Parathyroid adenoma (tissue), 2 donors: ENCODE data around the gene GIMAP7.
A peak's percentile ranks its signal among the peaks of the same experiment; 100 is the strongest.
"Not testable (repeated sequence)": the region's sequence is repeated elsewhere in the genome, so short reads cannot be mapped to it uniquely, and the experiment has no call there.

ENCODE experiments used
- H2AFZ ChIP-seq: fragments of 300-600 bp; sonication (generic); one replicate; pipeline ENCODE4 v1.7.0; 2017; ENCODE audit warnings: antibody characterized with exemption, mild to moderate bottlenecking
- H3K27ac ChIP-seq: fragments of 300-600 bp; sonication (generic); one replicate; pipeline ENCODE4 v1.7.0; 2017
- H3K27me3 ChIP-seq: fragments of 300-600 bp; sonication (generic); one replicate; pipeline ENCODE4 v1.7.0; 2017; ENCODE audit warnings: low read length; ENCODE audit not compliant: control insufficient read depth, insufficient read depth
- H3K36me3 ChIP-seq: fragments of 300-600 bp; sonication (generic); one replicate; pipeline ENCODE4 v1.7.0; 2017; ENCODE audit warnings: low read length; ENCODE audit not compliant: control insufficient read depth, insufficient read depth
- H3K4me1 ChIP-seq: fragments of 300-600 bp; sonication (generic); one replicate; pipeline ENCODE4 v1.7.0; 2017; ENCODE audit warnings: control low read depth
- H3K4me2 ChIP-seq: fragments of 300-600 bp; sonication (generic); one replicate; pipeline ENCODE4 v1.7.0; 2017; ENCODE audit warnings: low read length
- H3K4me3 ChIP-seq: fragments of 300-600 bp; sonication (generic); one replicate; pipeline ENCODE4 v1.7.0; 2017; ENCODE audit warnings: low read depth, low read length
- H3K79me2 ChIP-seq: fragments of 300-600 bp; sonication (generic); one replicate; pipeline ENCODE4 v1.7.0; 2017; ENCODE audit warnings: control low read depth
- H3K9ac ChIP-seq: fragments of 300-600 bp; sonication (generic); one replicate; pipeline ENCODE4 v1.7.0; 2017; ENCODE audit warnings: mild to moderate bottlenecking
- H3K9me3 ChIP-seq: fragments of 300-600 bp; sonication (generic); one replicate; pipeline ENCODE4 v1.7.0; 2017; ENCODE audit warnings: low read length; ENCODE audit not compliant: control insufficient read depth
- TF ChIP-seq, protein P1 (sequence below): fragments of 300-600 bp; sonication (generic); IDR thresholded peaks from one replicate; pipeline ENCODE4 v1.7.0; 2017; ENCODE audit warnings: antibody characterized with exemption, mild to moderate bottlenecking
- donor health status: primary hyperparathyroidism.

GIMAP7 gene

DNA sequence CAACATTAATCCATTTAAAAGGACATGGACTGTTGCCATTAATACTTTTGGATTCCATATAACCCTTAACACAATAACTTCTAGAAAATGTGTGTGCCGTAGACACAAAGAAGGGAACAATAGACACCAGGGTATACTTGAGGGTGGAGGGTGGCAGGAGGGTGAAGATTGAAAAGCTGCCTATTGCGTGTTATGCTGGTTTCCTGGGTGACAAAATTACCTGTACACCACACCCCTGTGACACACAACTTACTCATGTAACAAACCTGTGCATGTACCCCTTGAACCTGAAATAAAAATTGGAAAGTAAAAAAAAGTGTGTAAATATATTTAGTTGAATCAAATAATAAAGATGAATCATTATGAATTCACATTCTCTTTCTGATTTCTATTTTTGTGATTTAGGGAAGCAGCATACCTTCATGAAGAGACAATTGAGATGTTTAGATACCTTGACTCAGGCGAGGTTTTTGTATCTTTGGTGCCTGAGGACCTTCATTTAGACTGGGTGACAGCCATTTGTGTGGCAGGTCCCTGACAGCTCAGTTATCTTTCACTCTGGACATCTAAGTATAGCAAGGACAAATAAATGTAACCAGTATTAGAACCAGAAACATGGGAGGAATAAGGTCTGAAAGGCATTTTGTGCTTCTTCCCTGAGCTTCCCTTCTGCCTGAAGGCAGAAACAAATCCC, 35.5 kb upstream of the GIMAP7 start:
- Histone ChIP-seq H3K27me3 (no peaks in the 10 kb centered on the region), H3K9me3 (no peaks in the 10 kb centered on the region), H3K79me2 (no peaks in the 10 kb centered on the region), H3K27ac (no peak overlapping the region), H3K9ac (no peak overlapping the region), H3K4me3 (no peak overlapping the region), H3K4me2 (peak overlapping the region; percentile 14), H3K36me3 (no peaks in the 10 kb centered on the region), H2AFZ (no peak overlapping the region), H3K4me1 (peaks cover 4% of the 10 kb centered on the region)
- TF ChIP-seq, protein P1, sequence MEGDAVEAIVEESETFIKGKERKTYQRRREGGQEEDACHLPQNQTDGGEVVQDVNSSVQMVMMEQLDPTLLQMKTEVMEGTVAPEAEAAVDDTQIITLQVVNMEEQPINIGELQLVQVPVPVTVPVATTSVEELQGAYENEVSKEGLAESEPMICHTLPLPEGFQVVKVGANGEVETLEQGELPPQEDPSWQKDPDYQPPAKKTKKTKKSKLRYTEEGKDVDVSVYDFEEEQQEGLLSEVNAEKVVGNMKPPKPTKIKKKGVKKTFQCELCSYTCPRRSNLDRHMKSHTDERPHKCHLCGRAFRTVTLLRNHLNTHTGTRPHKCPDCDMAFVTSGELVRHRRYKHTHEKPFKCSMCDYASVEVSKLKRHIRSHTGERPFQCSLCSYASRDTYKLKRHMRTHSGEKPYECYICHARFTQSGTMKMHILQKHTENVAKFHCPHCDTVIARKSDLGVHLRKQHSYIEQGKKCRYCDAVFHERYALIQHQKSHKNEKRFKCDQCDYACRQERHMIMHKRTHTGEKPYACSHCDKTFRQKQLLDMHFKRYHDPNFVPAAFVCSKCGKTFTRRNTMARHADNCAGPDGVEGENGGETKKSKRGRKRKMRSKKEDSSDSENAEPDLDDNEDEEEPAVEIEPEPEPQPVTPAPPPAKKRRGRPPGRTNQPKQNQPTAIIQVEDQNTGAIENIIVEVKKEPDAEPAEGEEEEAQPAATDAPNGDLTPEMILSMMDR = no peak

DNA sequence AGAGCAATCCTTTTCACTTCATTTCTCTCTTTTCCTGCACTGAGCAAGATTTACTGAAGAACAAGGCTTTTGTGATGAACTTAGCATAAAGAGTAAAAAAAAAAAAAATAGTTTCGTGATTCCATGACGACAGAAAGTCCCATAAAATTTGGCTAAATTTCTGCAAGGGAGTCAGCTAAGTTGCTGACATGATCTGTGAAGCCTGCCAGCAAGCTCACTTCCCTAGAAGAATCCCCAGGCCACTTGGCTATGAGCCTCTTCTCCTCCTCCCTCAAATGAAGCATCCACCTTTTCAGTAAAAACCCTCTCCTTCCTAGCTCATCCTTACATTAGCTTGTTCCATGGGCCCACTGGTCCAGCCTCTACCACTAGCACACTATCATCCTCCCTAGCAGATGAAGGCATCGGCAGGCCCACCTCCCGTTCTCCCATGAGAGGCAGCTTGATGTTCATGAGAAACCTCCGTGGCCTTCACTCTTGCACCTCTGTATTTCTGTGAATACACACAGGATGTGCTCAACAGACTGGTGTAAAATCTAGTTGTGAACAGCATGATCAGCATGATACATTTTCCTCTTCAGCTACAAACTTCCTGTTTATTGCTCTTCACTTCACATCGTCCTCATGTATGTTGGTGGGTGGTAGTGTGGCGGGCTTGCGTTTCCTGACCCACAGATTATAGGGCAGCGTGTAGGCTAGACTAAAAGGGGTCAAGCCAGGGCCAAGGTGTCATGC, 33.3 kb upstream of the GIMAP7 start:
- Histone ChIP-seq H3K4me3 (no peak overlapping the region), H3K4me1 (peaks cover 4% of the 10 kb centered on the region), H3K9ac (no peak overlapping the region), H2AFZ (no peak overlapping the region), H3K27me3 (no peaks in the 10 kb centered on the region), H3K9me3 (no peaks in the 10 kb centered on the region), H3K36me3 (no peaks in the 10 kb centered on the region), H3K27ac (peak overlapping the region; percentile 40), H3K4me2 (no peak overlapping the region), H3K79me2 (no peaks in the 10 kb centered on the region)
- TF ChIP-seq, protein P1 = no peak

DNA sequence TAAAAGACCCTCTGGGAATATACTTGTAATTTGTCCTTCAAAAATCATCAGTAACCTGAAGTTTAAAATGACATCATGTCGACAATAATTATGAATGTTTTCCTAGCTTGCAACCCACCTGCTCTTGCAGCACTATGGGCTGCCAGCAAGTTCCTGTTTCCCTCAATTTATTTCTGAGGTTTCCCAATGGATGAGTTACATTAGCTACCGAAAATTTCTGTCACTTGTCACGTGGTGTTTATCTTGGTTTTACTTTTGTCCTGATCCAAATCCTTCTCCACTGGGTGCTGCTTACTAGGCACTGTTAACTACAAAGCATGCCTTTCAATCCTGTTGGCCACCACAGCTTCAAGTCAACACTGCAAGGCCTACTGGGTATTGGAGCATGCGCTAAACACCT, 32.8 kb upstream of the GIMAP7 start:
- Histone ChIP-seq H3K4me1 (peaks cover 4% of the 10 kb centered on the region), H3K9me3 (no peaks in the 10 kb centered on the region), H3K27me3 (no peaks in the 10 kb centered on the region), H3K36me3 (no peaks in the 10 kb centered on the region), H3K27ac (peak overlapping the region; percentile 40), H3K9ac (no peak overlapping the region), H3K79me2 (no peaks in the 10 kb centered on the region), H3K4me2 (no peak overlapping the region), H2AFZ (no peak overlapping the region), H3K4me3 (no peak overlapping the region)
- TF ChIP-seq, protein P1 = no peak

GRCh38 chr7:150483514-150483913, 31.2 kb upstream of the GIMAP7 start:
- H2AFZ ChIP-seq, H3K79me2 ChIP-seq, H3K4me1 ChIP-seq, H3K4me3 ChIP-seq, H3K9me3 ChIP-seq, H3K27me3 ChIP-seq, H3K9ac ChIP-seq, H3K36me3 ChIP-seq: not testable (repeated sequence)
- peak overlapping the region; percentile 34 for H3K27ac ChIP-seq
- peak overlapping the region; percentile 52 for H3K4me2 ChIP-seq

GRCh38 chr7:150484071-150484470, 30.6 kb upstream of the GIMAP7 start:
- H3K36me3 ChIP-seq, H3K79me2 ChIP-seq, H3K4me3 ChIP-seq, H3K27me3 ChIP-seq, H3K4me1 ChIP-seq, H2AFZ ChIP-seq, H3K9ac ChIP-seq, H3K9me3 ChIP-seq: not testable (repeated sequence)
- Histone ChIP-seq H3K27ac (peak overlapping the region; percentile 34), H3K4me2 (peak overlapping the region; percentile 52)
